Astrocyte (in vitro differentiated cells and primary cell): ENCODE measurements around the gene AP4S1.

Experiments
- EZH2 ChIP-seq: IDR thresholded peaks from 2 replicates; pipeline ENCODE4 v1.6.1; 2012; ENCODE audit warnings: mild to moderate bottlenecking, low read length, inconsistent platforms; ENCODE audit not compliant: insufficient read depth
- TF ChIP-seq, protein P1 (sequence below): IDR thresholded peaks from 2 replicates; pipeline ENCODE4 v1.5.1; 2011; ENCODE audit warnings: low read depth, mild to moderate bottlenecking, inconsistent platforms, low read length, moderate library complexity; ENCODE audit not compliant: insufficient read depth

DNA sequence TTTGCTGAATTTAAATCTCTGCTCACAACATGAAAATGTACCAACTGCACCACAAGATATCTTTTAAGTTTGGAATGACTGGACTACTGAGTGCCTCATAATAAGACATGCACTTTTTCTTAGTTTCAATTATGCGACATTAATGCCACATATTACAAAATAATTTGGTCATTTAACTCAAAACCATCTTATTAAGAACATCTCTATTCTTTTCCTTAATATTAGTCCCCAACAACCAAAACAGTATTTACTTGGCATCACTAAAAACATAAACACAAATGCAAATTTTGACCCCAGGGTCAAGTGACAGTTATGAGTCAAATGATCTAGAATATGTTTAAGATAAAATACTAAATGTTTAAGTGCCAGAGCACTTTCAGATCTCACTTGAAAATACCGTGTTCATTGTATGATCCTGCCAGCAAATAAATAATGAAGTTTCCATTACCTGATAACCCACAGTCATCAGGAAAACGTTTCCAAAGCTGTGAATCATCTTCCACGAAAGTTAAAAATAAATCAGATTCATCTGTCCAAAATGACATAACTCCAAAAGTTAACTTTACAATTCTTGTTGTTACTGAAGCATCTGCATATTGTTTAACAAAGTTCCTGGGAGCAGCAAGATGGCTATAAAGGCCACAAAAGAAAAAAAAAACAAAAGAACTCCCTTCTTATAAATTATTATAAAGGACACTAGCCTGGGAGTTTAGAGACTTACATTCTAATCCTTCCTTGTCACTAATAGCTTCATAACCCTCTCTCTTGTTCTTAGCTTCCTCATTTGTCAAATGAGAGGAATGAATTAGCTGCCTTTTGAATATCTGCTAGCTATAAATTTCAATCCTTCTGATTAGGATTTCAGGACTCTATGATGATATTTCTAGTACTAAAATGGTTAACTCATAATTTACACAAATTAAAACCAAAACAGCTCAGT, 30.5 kb upstream of the AP4S1 start:
- TF ChIP-seq, protein P1, sequence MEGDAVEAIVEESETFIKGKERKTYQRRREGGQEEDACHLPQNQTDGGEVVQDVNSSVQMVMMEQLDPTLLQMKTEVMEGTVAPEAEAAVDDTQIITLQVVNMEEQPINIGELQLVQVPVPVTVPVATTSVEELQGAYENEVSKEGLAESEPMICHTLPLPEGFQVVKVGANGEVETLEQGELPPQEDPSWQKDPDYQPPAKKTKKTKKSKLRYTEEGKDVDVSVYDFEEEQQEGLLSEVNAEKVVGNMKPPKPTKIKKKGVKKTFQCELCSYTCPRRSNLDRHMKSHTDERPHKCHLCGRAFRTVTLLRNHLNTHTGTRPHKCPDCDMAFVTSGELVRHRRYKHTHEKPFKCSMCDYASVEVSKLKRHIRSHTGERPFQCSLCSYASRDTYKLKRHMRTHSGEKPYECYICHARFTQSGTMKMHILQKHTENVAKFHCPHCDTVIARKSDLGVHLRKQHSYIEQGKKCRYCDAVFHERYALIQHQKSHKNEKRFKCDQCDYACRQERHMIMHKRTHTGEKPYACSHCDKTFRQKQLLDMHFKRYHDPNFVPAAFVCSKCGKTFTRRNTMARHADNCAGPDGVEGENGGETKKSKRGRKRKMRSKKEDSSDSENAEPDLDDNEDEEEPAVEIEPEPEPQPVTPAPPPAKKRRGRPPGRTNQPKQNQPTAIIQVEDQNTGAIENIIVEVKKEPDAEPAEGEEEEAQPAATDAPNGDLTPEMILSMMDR = no peak
- no peak for TF ChIP-seq EZH2
